ENCODE measurements around the gene LENG1.

Gene LENG1

DNA sequence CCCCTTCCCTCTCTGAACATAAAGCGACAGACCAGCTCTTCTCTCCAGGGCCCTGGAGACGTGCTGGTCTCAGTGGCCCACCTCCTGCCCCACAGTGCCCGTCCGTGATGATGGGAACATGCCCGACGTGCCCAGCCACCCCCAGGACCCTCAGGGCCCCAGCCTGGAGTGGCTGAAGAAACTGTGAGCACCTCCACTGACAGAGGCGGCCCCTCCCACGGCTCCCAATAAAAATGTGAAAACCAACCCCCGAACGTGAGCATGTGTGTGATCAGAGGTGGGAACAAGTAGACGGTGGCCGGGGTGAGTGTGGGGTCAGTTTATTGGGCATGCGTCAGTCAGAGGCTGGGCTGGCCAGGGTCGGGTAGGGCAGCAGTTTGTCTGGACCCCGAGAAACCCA, 52.8 kb downstream of the LENG1 start:
- DNase-seq: no peak

DNA sequence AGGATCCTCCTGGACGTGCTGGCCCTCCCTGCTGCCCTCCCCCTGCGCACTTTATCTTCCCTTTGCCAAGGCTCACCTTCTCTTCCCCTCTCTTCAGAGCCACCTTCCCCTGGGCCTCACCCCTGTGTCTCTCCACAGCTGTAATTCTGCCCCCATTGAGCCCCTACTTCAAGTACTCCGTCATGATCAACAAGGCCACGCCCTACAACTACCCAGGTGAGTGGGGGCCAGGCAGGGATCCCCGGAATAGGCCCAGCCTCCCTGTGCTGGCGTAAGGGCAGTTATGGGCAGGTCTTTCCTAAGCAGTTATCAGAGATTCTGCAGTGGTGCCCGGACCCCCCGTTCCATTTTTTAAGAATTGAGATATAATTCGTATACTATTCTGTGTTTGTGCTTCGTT, 53.7 kb downstream of the LENG1 start:
- DNase-seq: no peak
